Rectal smooth muscle tissue (tissue), 1 donor: ENCODE results near the gene MEIG1.
"Not testable (repeated sequence)": the region's sequence is repeated elsewhere in the genome, so short reads cannot be mapped to it uniquely, and the experiment has no call there.

Source experiments
- H3K27ac ChIP-seq: one replicate; pipeline ENCODE4 v1.7.0; 2013; ENCODE audit warnings: low read depth, low read length, inconsistent platforms
- H3K27me3 ChIP-seq: one replicate; pipeline ENCODE4 v1.7.0; 2013; ENCODE audit warnings: low read length; ENCODE audit not compliant: control insufficient read depth, insufficient read depth
- H3K36me3 ChIP-seq: one replicate; pipeline ENCODE4 v1.7.0; 2013; ENCODE audit warnings: low read length; ENCODE audit not compliant: control insufficient read depth, insufficient read depth
- H3K4me1 ChIP-seq: one replicate; pipeline ENCODE4 v1.7.0; 2013; ENCODE audit warnings: low read length; ENCODE audit not compliant: control insufficient read depth, insufficient read depth
- H3K4me3 ChIP-seq: one replicate; pipeline ENCODE4 v1.7.0; 2013; ENCODE audit warnings: low read length
- H3K9ac ChIP-seq: one replicate; pipeline ENCODE4 v1.7.0; 2013; ENCODE audit warnings: low read length

Gene MEIG1

GRCh38 chr10:14942147-14942949 lies 16.8 kb upstream of the MEIG1 start:
- not testable (repeated sequence) for H3K27me3 ChIP-seq, H3K4me1 ChIP-seq, H3K27ac ChIP-seq, H3K9ac ChIP-seq, H3K4me3 ChIP-seq, H3K36me3 ChIP-seq

DNA sequence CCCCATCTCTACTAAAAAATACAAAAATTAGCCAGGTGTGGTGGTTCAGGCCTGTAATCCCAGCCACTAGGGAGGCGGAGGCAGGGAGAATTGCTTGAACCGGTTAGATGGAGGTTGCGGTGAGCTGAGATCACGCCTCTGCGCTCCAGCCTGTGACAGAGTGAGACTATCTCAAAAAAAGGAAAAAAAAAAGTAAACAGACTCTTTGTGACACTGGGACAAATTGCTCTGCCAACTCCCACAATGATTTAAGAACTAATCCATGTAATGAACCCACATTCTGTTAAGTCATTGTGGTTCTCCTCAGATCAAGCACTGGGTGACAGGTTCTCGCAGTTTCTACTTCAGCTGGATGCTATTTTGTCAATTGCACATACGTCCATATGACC lies 16.2 kb upstream of the MEIG1 start:
- not testable (repeated sequence) for H3K4me3 ChIP-seq, H3K27me3 ChIP-seq, H3K36me3 ChIP-seq, H3K9ac ChIP-seq, H3K4me1 ChIP-seq, H3K27ac ChIP-seq

DNA sequence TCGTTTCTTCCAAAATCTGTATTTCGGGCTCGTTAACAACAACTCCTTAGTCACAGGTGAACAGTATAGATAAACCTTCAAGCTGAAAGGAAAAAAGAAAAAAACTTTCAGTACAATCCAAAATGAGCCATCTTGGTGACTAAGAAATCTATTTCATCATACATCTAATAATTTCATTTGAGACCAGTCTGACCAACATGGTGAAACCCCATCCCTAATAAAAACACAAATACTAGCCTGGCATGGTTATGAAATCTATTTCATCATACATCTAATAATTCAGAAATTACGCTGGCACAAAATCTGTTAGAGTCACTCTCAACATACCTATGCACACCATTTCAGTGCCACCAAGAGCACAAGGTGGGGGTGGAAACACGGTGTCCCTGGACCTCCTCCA lies 14.1 kb upstream of the MEIG1 start:
- no peak overlapping the region for H3K27ac ChIP-seq
- no peaks in the 10 kb centered on the region for H3K4me1 ChIP-seq
- H3K27me3 ChIP-seq: no peaks in the 10 kb centered on the region
- no peak overlapping the region for H3K9ac ChIP-seq
- H3K36me3 ChIP-seq: peaks cover 6% of the 10 kb centered on the region
- no peak overlapping the region for H3K4me3 ChIP-seq

- Histone ChIP-seq H3K27me3 (no peaks in the 10 kb centered on the region), H3K36me3 (peaks cover 6% of the 10 kb centered on the region), H3K27ac (no peak overlapping the region)
These were observed 11.9 kb upstream of the MEIG1 start for GRCh38 chr10:14947268-14947667.

GRCh38 chr10:14949291-14949690 lies 9.9 kb upstream of the MEIG1 start:
- Histone ChIP-seq H3K27ac (no peak overlapping the region), H3K4me1 (peaks cover 4% of the 10 kb centered on the region), H3K4me3 (no peak overlapping the region), H3K9ac (no peak overlapping the region), H3K36me3 (peaks cover 6% of the 10 kb centered on the region), H3K27me3 (no peaks in the 10 kb centered on the region)

More at GRCh38 chr10:14947268-14947667, 11.9 kb upstream of the MEIG1 start:
- Histone ChIP-seq H3K9ac (no peak overlapping the region), H3K4me1 (no peaks in the 10 kb centered on the region), H3K4me3 (no peak overlapping the region)

DNA sequence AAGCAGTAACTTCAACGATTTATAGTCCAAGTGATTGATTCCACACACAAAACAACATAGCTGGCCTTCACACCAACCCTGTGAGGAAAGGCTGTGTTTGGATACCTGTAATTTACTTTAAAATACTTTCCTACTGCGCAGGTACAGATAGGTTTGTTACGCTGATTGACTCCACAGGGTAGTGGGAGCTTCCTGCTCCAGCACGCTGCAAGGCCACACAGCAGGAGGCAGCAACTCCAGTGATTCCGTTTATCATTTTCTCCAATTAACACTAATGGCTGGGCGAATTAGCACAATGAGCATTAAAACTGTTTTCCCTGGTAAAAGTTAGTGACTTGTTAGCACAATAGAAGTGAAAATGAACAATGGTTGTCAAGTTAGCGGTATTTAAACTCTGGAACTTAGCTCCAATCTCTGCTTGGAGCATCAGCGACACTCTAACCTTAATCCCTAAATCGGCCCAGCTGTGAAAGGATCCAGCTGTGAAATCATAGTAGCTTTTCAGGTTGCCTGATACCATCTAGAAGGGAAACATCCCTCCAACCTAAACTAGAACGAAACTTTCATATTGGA lies 6.3 kb upstream of the MEIG1 start:
- H3K9ac ChIP-seq: peak overlapping the region; percentile 12
- peaks cover 4% of the 10 kb centered on the region for H3K4me1 ChIP-seq
- H3K27ac ChIP-seq: peak overlapping the region; percentile 87

DNA sequence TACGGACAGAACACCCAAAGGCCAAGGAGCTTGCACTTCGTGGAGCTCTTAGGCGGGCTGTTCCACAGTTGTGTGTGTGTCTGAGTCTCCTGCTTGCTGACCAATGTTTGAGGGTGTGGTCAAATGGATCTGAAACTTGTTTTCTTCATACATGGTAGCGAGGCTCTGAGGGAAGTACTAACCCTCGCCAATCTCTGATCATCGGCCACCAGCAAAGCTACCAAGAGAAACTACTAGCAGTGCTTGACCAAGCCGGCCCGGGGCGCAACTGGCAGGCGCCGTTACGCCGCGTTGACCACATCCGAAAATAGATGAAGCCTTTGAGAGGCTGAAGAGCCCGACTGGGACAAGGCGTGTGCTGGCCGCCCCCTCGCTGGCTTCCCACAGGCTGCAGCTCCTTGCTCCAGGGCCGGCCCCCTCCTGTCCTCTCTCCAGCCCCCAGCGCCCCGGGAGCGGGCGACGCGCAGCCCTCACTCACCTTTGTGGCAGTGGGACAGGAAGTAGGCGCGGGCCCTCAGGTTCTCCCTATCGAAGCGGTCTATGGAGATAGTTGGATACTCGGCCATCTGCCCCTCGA lies 5.7 kb upstream of the MEIG1 start:
- Histone ChIP-seq H3K27me3 (no peaks in the 10 kb centered on the region), H3K9ac (peak overlapping the region; percentile 38), H3K27ac (peak overlapping the region; percentile 87), H3K4me3 (peak overlapping the region; percentile 87), H3K36me3 (no peaks in the 10 kb centered on the region), H3K4me1 (peaks cover 4% of the 10 kb centered on the region)

More for the DNA sequence above, 6.3 kb upstream of the MEIG1 start:
- no peaks in the 10 kb centered on the region for H3K36me3 ChIP-seq
- H3K27me3 ChIP-seq: no peaks in the 10 kb centered on the region
- peak overlapping the region; percentile 87 for H3K4me3 ChIP-seq

- Histone ChIP-seq H3K27ac (peak within 1 kb of the TSS; percentile 87), H3K4me3 (peak within 1 kb of the TSS; percentile 87), H3K36me3 (no peaks in the 10 kb centered on the region), H3K9ac (peak within 1 kb of the TSS; percentile 61), H3K27me3 (no peaks in the 10 kb centered on the region), H3K4me1 (peaks cover 4% of the 10 kb centered on the region)
These were observed 5.0 kb upstream of the MEIG1 start, which contains the start of gene DCLRE1C for GRCh38 chr10:14954001-14954770. TSS of gene DCLRE1C (minus strand) at chr10:14954096. CDS start at chr10:14954010, 86 bp downstream.

GRCh38 chr10:14954934-14955333 lies 4.3 kb upstream of the MEIG1 start:
- H3K27me3 ChIP-seq: no peaks in the 10 kb centered on the region
- no peaks in the 10 kb centered on the region for H3K36me3 ChIP-seq
- H3K27ac ChIP-seq: no peak overlapping the region
- peaks cover 4% of the 10 kb centered on the region for H3K4me1 ChIP-seq
- no peak overlapping the region for H3K4me3 ChIP-seq
- no peak overlapping the region for H3K9ac ChIP-seq

- Histone ChIP-seq H3K27me3 (no peaks in the 10 kb centered on the region), H3K36me3 (no peaks in the 10 kb centered on the region), H3K4me1 (no peaks in the 10 kb centered on the region), H3K9ac (no peak overlapping the region), H3K4me3 (peak overlapping the region; percentile 93), H3K27ac (peak overlapping the region; percentile 96)
These were observed 342 bp upstream of the MEIG1 start for GRCh38 chr10:14958872-14959220.

DNA sequence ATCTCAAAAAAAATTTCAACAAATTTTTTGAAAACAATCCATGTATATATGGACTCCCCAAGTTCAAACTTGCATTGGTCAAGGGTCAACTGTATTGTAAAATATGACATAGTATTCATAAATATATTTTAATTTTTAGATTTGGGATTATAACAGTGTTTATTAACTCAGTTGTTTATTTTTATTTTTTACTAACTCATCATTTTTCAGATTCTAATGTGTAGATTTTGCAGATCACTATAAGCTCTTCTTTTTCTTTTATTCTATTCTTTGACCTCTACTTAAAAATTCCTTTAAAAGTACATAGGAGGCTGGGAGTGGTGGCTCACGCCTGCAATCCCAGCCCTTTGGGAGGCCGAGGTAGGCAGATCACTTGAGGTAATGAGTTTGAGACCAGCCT lies 8.7 kb downstream of the MEIG1 start:
- Histone ChIP-seq H3K9ac (no peak overlapping the region), H3K4me1 (no peaks in the 10 kb centered on the region), H3K4me3 (no peak overlapping the region), H3K27ac (no peak overlapping the region), H3K36me3 (no peaks in the 10 kb centered on the region), H3K27me3 (no peaks in the 10 kb centered on the region)

- Histone ChIP-seq H3K36me3 (no peaks in the 10 kb centered on the region), H3K27ac (no peak overlapping the region), H3K4me3 (no peak overlapping the region), H3K9ac (no peak overlapping the region), H3K27me3 (no peaks in the 10 kb centered on the region), H3K4me1 (no peaks in the 10 kb centered on the region)
These were observed 12.8 kb downstream of the MEIG1 start for GRCh38 chr10:14971867-14972448.
